ENCODE data around the gene HOXC9. TPM values are rescaled to one million over a fixed set of nuclear protein-coding genes. Genes with fewer than 3 reads are reported as not detected.

HOXC9 gene
- total RNA-seq, 4 donors from 2014 or later, result 1.5 to 7.8 (median 1.7) TPM; not detected in 1

- no peaks in the 10 kb centered on the region for H3K9me3 ChIP-seq
- H3K27me3 ChIP-seq, result peaks cover 0 to 39% of the 10 kb centered on the region in 2 donors
- DNase-seq, result no peak
- no peak for TF ChIP-seq CTCF (IDR thresholded peaks at IDR 0.05)
- no peak for TF ChIP-seq POLR2A (IDR thresholded peaks at IDR 0.05)
- no peak overlapping the region for H3K4me3 ChIP-seq
- H3K4me1 ChIP-seq, result peaks cover 0 to 11% of the 10 kb centered on the region in 2 donors
- H3K36me3 ChIP-seq, result no peaks in the 10 kb centered on the region
- intact Hi-C loops (cut with DNase I; ENCODE audit: low total_unique reads), result no loop called here
- H3K27ac ChIP-seq, result no peak overlapping the region
Measured at GRCh38 chr12:54042970-54043853, 43.3 kb downstream of the HOXC9 start.

- Histone ChIP-seq H3K9me3 (no peaks in the 10 kb centered on the region), H3K36me3 (no peaks in the 10 kb centered on the region), H3K27me3 (peaks cover 0 to 47% of the 10 kb centered on the region in 2 donors), H3K4me1 (peaks cover 0 to 11% of the 10 kb centered on the region in 2 donors), H3K27ac (no peak overlapping the region), H3K4me3 (no peak overlapping the region)
- no peak for TF ChIP-seq CTCF (IDR thresholded peaks at IDR 0.05)
- DNase-seq, result no peak
- intact Hi-C loops (cut with DNase I; ENCODE audit: low total_unique reads), result no loop called here
Measured at GRCh38 chr12:54044425-54045103, 44.6 kb downstream of the HOXC9 start.

- Histone ChIP-seq H3K27me3 (peaks cover 0 to 55% of the 10 kb centered on the region in 2 donors), H3K36me3 (no peaks in the 10 kb centered on the region), H3K4me3 (no peak overlapping the region), H3K27ac (no peak overlapping the region), H3K4me1 (peaks cover 0 to 11% of the 10 kb centered on the region in 2 donors), H3K9me3 (no peaks in the 10 kb centered on the region)
- intact Hi-C loops (cut with DNase I; ENCODE audit: low total_unique reads), result no loop called here
- DNase-seq, result no peak
- TF ChIP-seq CTCF (IDR thresholded peaks at IDR 0.05), result no peak
- no peak for TF ChIP-seq POLR2A (IDR thresholded peaks at IDR 0.05)
Measured at GRCh38 chr12:54045401-54045800, 45.4 kb downstream of the HOXC9 start.

GRCh38 chr12:54045868-54046521 is 46.0 kb downstream of the HOXC9 start:
- Histone ChIP-seq H3K9me3 (no peaks in the 10 kb centered on the region), H3K36me3 (no peaks in the 10 kb centered on the region), H3K4me1 (peaks cover 0 to 11% of the 10 kb centered on the region in 2 donors), H3K27me3 (peaks cover 0 to 58% of the 10 kb centered on the region in 2 donors), H3K27ac (no peak overlapping the region), H3K4me3 (no peak overlapping the region)
- no peak for DNase-seq
- intact Hi-C loops (cut with DNase I; ENCODE audit: low total_unique reads), result no loop called here
- TF ChIP-seq POLR2A (IDR thresholded peaks at IDR 0.05) (no peak), CTCF (IDR thresholded peaks at IDR 0.05) (no peak)
